ENCODE data around the gene TIMP2. TPM values are rescaled to one million over a fixed set of nuclear protein-coding genes. Genes with fewer than 3 reads are reported as not detected.
"Not testable (repeated sequence)": the region's sequence is repeated elsewhere in the genome, so short reads cannot be mapped to it uniquely, and the experiment has no call there.

TIMP2 gene
- total RNA-seq, 1 donor from 2014 or later, result 34.1 TPM

DNA sequence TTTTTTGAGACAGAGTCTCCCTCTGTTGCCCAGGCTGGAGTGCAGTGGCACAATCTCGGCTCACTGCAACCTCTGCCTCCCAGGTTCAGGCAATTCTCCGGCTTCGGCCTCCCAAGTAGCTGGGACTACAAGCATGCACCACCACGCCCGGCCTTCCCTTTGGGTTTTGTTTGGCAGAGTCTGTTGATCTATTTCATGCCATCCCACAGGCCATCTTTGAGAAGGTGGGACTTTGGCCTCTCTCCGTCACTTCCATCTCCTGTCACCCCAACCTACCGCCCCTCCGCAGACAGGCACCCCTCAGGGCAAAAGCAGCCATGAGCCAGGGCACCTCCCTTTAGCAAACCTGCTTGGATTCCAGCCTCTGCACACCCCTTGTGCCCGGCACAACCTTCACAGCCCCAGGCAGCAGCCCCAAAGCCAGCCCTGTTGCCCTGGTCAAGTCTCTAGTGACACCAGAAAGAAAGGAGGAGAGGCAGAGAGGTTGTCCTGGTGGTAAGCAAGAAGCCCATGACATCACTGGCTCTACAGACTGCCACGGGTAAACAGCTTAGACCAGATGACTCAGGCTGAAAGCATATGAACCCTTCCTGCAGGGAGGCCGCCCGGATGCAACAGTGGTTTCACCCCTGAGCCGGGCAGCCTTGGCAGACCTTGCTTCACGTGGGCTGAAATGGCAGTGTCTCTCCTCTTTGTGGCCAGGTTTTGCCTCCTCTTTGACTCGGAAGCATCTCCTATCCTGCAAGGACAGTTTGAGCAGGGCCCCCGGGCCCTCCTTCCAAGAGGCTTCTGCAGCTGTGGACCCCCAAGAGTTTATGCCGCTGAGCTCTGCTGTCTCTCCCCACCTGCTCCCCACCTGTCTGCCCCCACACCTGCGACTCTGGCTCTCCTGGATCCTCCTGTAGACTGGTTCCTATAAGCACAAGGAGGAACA, 8.1 kb upstream of the TIMP2 start:
- peak; percentile 96 for DNase-seq (ENCODE audit: low read depth, low spot score)

DNA sequence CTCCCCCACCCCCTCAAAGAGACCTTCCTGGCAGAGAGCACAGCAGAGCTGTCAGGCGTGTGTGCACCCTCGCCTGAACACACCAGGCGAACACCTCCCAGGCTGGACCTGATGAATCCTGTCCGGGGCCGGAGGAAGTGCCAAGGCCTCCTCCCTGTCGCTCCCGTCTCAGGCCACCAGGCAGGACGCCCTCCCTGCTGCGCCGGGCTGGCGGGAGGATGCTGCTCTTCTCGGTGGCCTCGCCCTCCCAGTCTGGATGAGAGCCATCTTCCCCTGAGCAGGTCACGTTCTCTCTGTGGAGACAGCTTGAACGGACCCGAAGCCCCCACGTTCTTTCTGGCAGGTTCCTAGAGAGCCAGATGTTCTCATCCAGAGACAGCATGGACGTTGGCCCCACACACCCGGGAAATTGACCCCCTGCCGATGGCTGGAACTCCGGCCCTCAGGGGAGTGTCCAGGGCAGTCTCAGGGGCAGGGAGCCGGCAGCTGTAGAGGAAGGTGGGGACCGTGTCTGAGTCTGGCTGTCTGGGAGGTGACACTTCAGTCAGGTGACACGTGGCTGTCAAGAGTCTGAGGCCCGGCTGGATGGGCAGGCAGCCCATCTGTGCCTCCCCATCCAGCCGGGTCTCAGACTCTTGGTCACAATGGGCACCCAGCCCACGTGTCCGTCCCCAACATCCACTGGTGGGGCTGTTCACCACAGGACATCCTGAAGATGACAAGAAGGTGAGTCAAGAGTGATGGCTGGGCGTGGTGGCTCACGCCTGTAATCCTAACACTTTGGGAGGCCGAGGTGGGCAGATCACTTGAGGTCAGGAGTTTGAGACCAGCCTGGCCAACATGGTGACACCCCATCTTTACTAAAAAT, 5.0 kb upstream of the TIMP2 start:
- no peak for DNase-seq (ENCODE audit: low read depth, low spot score)

- DNase-seq (ENCODE audit: low read depth, low spot score), result peak; percentile 64
Observed at GRCh38 chr17:78925662-78926555, 722 bp upstream of the TIMP2 start.

DNA sequence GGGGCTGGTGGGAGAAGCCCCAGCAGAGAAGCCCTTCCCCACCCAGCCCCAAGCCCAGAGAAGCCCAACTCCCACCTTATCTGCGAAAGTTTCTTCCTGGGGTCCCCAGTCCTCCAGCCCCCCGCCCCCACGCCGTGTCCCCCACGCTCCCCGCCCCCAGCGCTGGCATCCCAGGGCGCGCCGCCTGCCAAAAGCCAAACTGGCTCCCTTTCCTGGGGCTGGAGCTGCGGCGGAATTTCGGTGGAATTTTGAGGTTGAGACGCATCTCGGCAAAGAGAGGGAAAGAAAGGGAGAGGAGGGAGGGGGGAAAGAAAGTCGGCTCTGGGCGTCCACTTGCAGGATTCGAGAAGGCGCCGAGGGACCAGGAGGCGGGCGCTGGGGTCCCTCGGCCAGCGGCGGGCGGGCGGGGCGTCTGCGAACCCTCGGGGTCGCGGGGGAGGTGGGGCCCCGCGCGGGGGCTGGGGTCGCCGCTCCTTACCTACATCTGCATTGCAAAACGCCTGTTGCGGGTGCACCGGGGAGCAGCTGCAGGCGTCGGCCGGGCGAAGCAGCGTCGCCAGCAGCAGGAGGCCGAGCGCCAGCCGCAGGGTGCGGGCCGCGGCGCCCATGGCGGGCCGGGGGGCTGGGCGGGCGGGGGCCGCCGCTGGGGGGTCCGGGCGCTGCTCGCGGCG, 571 bp downstream of the TIMP2 start:
- no peak for DNase-seq (ENCODE audit: low read depth, low spot score)

- no peak for DNase-seq (ENCODE audit: low read depth, low spot score)
Observed at GRCh38 chr17:78923660-78924453, 1.3 kb downstream of the TIMP2 start.

GRCh38 chr17:78922816-78923498, 2.2 kb downstream of the TIMP2 start:
- no peak for DNase-seq (ENCODE audit: low read depth, low spot score)

- DNase-seq (ENCODE audit: low read depth, low spot score), result no peak
Observed at GRCh38 chr17:78921437-78921971, 3.7 kb downstream of the TIMP2 start.

GRCh38 chr17:78920528-78920927, 4.7 kb downstream of the TIMP2 start:
- no peak for DNase-seq (ENCODE audit: low read depth, low spot score)

- DNase-seq (ENCODE audit: low read depth, low spot score), result no peak
Observed at GRCh38 chr17:78919861-78920450, 5.2 kb downstream of the TIMP2 start.

- DNase-seq (ENCODE audit: low read depth, low spot score), result no peak
Observed at GRCh38 chr17:78918979-78919378, 6.2 kb downstream of the TIMP2 start.

DNA sequence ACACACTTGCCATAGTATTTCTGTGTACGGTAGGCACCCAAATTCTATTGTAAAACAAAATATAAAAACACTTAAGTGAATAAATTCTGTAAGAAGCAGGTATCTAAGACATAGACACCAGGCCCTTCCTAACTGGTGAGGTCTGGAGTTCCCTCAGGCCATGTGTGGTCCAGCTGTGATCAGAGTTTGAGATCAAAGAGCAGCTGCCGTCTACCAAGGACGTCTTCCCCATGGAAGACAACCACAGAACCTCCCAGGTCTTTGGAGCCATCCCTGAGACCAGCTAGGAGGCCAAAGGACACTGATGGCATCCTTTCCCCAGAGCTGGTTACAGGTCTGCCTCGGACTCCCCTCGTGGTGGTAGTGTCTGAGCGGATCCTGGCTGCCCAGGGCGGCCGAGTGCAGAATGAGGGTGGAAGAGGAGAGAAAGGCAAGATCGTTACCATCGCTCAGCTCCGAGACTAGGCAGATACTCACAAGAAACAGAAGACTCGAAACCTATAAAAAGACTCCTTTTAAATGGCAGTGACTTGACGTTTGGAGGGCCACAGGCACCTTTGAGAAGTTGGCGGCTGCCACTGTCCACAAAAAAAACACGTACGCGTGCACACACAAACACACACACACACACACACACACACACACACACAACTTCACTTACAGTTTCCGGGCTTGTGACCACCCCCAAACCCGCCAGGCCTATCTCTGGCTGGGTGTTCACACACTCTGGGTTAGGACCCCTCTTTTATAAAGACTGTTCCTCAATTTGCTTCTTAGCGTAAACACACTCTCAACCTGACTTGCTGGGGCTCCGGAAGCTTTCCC, 7.5 kb downstream of the TIMP2 start:
- DNase-seq (ENCODE audit: low read depth, low spot score), result no peak

GRCh38 chr17:78915872-78916632, 9.1 kb downstream of the TIMP2 start:
- no peak for DNase-seq (ENCODE audit: low read depth, low spot score)

- no peak for DNase-seq (ENCODE audit: low read depth, low spot score)
Observed at GRCh38 chr17:78913115-78913514, 12.1 kb downstream of the TIMP2 start.

- DNase-seq (ENCODE audit: low read depth, low spot score), result no peak
Observed at GRCh38 chr17:78912082-78912481, 13.1 kb downstream of the TIMP2 start.

GRCh38 chr17:78911543-78911942, 13.6 kb downstream of the TIMP2 start:
- DNase-seq (ENCODE audit: low read depth, low spot score), result not testable (repeated sequence)

DNA sequence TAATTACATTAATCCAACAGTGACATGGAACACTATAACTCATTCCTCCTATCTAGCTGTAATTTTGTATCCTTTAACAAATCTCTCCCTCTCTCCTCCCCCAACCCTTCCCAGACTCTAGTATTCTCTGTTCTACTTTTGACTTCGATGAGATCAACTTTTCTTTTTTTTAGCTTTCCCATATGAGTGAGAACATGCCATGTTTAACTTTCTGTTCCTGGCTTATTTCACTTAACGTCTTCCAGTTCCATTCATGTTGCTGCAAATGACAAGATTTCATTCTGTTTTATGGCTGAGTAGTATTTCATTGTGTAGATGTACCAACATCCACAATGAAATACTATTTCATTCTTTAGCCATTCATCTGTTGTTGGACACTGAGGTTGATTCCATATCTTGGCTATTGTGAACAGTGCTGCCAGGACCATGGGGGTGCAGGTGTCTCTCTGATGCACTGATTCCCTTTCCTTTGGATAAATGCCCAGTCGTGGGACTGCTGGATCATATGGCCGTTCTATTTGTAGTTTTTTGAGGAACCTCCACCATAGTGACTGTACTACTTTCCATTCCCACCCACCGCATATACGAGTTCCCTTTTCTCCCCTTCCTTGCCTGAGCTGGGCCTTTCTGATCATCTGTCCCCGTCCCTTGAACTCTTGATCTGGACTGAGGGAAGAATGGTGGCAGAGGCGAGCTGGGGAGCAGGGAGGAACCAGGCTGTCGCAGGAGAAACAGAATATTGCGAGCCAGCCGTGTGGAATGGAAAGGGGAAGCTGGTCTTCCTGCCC, 14.5 kb downstream of the TIMP2 start:
- DNase-seq (ENCODE audit: low read depth, low spot score), result no peak

Measured in pulmonary artery endothelial cell (primary cell).